HG03097 (cell line): ENCODE data around the gene COA7.
"Not testable (repeated sequence)": the region's sequence is repeated elsewhere in the genome, so short reads cannot be mapped to it uniquely, and the experiment has no call there.

Experiments
- ATAC-seq: cut with Tn5 transposase; IDR thresholded peaks from one replicate; pipeline ENCODE4 v1.9.1; 2021; ENCODE audit not compliant: unreplicated experiment, low FRiP score

COA7 gene

DNA sequence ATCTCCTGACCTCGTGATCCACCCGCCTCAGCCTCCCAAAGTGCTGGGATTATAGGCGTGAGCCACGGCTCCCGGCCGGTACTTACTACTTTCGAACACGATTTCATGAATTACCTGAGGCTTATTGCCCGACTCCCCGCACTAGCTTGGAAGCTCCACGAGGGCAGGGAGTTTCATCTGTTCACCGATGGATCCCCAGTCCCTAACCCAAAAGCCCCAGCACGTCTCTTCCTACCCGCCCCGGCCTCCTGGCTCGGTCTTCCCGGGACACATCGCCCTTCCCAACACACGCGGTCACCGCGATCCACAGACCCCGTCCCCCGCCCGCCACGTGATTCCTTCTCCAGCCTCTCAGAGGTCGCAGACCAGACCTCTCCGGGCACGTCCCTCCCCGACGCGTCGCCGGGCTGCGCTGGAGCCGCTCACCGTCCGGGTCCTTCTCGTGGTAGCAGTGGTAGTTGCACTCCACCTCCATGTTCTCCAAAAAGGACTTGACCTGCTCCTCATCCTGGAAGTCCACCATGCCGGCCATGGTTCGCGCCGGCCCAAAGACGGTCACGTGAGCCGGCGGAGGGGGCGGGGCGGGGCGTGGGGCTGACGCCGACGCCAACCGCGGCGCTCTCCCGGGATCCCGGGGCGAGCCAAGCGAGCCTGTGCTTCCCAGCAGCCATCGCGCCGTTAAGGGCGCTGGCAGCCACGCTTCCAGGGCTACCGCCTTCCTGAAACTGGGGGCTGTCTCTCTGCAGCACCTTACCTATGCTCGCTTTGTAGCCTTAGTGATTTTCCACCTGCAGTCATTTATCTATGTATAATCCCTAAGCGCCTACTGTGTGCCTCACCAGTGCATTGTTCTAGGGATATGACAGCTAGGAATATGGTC lies at the start of gene COA7:
Gene COA7 (minus strand): TSS at position 553 of the 880 bp plus-strand sequence. CDS start 21 bp downstream, at position 532.
- peak; percentile 46 for ATAC-seq

DNA sequence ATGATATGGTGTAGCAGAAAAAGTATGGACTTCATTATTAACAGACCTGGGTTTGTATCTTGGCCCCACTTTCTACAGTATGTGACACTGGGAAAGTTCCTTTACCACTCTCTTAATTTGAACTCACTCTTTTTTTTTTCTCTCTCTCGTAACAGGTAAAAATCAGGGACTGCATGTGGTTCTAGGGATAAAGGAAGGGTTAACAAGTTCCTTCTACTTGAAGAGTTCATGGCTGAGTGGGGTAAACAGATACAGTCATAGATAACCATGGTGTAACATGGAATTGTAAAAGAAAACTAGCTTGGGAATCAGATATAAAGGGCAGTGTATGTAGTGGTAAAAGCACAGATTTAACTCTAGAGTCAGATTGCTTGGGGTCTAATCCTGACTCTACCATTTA lies 49.3 kb upstream of the COA7 start:
- no peak for ATAC-seq

DNA sequence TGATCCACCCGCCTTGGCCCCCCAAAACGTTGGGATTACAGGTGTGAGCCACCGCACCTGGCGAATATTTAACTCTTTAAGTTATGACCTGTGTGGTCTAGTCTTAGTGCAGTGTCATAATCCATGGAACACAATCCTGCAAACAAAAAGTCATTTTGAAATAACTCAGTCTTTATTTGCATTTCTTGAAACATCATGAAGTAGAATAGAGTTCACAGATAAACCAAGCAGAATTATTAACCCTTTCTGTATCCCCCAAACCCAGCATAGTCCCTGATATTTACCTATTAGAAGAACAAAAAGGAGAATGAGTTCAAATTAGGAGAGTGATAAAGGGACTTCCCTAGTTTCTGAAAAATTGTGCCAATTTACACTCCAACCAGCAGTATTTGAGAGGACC lies 48.0 kb upstream of the COA7 start:
- ATAC-seq, result no peak

DNA sequence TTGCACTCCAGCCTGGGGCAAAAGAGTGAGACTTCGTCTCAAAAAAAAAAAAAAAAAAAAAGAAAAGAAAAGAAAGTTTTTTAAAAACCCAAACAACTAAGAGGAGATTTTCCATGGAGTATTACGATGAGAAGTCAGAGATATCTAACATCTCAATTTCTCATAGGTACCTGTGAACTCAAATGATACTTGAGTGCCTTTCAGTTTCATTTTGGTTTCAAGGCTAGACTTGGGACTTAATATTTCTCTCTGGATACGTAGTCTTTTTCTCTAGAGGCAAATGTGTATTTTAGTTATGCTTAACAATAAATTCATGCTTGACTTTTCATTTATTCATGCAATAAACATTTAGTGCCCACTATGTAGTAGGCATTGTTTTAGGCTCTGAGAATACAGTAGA lies 43.1 kb upstream of the COA7 start:
- no peak for ATAC-seq

DNA sequence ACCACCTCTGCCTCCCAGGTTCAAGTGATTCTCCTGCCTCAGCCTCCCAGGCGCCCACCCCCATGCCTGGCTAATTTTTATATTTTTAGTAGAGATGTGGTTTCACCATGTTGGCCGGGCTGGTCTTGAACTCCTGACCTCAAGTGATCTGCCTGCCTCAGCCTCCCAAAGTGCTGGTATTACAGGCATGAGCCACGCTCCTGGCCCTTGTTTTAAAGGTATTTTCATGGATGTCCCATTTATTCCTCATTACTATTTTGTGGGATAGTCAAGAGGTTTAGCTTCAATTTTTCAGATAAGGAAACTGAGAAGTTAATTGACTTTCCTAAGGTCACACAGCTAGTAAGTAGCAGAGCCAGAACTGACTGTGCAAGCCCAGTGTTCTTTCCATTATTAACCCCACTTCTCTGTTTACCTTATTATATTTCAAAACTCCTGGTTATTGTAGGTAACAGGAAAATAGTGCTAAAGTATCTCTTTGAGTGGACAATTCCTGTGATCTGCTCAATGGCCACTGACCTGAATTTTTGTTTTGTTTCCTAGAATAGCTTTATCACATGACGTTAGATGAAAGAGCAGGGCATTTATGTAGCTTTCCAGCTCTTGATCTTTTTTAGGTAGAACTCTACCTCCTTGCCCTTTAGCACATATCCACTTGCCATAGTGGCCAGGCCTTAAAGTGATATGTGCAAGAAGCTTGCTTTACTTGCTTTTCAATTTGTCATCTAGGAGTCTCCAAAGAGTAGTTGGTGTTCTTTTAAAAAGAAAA lies 41.7 kb upstream of the COA7 start:
- no peak for ATAC-seq

DNA sequence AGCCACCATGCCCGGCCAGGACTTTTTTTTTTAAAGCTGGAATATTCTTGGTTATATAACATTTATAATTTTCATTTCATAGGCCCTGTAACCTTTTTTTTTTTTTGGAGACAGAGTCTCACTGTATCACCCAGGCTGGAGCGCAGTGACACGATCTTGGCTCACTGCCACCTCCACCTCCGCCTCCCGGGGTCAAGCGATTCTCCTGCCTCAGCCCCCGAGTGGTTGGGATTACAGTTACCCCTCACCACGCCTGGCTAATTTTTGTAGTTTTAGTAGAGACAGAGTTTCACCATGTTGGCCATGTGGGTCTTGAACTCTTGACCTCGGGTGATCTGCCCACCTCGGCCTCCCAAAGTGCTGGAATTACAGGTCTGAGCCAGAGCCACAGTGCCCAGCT lies 40.7 kb upstream of the COA7 start:
- no peak for ATAC-seq

DNA sequence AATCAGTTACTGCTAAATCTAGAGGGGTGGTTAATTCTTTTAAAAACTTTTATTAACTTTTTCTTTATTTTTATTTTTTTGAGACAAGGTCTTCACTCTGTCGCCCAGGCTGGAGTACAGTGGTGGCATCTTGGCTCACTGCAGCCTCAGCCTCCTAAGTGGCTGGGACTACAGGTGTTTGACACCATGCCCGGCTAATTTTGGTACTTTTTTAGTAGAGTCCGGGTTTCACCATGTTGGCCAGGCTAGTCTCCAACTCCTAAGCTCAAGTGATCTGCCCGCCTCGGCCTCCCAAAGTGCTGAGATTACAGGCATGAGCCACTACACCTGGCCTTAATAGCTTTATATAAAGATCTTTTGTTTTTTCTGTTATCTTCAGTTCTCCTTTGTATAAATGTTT lies 40.0 kb upstream of the COA7 start:
- no peak for ATAC-seq

DNA sequence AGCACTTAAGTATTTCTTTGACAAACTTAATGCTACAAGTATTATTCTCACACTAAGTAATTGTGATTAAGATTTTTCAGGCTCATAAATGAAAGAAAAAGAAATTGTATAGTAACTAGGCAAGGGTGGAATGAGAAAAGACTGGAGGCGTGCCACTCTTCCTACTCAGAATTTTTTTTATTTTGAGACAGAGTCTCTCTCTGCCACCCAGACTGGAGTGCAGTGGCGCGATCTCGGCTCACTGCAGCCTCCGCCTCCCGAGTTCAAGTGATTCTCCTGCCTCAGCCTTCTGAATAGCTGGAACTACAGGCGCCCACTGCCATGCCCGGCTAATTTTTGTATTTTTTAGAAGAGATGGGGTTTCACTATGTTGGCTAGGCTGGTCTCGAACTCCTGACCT lies 37.2 kb upstream of the COA7 start:
- not testable (repeated sequence) for ATAC-seq

DNA sequence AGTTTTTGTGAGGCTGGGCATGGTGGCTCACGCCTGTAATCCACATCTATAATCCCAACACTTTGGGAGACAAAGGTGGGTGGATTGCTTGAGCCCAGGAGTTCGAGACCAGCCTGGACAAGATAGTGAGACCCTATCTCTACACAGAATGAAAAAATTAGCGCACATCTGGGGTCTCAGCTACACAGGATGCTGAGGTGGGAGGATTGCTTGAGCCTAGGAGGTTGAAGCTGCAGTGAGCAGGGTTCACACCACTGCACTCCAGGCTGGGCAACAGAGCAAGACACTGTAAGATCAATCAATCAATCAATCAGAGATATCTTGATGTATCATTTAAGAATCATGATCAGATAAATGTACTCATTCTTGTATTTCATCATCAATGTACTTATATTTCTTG lies 35.2 kb upstream of the COA7 start:
- ATAC-seq, result no peak

DNA sequence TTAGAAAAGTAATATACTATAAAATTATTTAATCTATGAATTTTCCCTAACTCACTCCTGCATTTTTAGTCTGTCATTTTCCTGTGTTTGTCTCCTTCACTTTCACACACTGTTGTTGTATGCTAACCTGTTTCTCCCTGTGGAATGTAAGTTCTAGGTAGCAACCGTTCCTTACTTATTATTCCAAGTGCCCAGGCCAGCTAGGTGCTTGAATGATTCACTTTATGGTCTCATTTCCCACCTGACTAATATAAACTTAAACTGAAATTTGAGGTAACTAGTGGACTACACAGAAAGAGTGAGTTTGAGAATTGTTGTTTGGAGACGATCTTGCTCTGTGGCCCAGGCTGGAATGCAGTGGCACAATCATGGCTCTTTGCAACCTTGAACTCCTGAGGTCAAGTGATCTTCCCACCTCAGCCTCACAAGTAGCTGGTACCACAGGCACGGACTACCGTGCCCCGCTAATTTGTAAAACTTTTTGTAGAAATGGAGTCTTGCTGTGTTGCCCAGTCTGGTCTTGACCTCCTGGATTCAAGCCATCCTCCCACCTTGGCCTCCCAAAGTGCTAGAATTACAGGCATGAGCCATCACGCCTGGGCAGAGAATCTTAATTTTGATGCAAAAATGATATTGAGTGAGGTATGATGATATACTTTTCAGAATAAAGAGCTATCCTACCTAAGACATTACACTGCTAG lies 30.0 kb upstream of the COA7 start:
- no peak for ATAC-seq

DNA sequence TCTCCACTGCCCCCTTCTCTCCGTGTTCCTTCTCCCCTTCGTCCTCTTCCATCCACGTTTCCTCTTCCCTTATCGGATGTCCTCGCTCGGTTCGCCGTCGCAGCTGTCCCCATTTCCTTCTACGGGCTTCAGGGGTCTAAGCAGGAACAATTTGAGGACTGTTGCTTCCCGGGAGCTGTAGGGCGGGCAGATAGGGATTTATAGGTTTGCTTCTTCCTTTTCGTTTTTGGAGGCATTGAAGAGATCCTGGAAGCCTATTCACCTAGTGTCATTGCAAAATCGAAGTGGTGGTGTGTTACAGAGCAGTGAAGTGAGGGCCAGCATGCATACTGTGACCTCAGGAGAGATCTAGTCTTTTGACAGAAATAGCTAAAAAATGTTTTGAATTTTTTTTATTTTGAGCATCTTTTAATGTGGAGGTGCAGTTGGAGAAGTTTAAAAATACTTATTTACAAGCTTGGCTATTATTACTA lies 29.0 kb upstream of the COA7 start:
- ATAC-seq, result no peak

DNA sequence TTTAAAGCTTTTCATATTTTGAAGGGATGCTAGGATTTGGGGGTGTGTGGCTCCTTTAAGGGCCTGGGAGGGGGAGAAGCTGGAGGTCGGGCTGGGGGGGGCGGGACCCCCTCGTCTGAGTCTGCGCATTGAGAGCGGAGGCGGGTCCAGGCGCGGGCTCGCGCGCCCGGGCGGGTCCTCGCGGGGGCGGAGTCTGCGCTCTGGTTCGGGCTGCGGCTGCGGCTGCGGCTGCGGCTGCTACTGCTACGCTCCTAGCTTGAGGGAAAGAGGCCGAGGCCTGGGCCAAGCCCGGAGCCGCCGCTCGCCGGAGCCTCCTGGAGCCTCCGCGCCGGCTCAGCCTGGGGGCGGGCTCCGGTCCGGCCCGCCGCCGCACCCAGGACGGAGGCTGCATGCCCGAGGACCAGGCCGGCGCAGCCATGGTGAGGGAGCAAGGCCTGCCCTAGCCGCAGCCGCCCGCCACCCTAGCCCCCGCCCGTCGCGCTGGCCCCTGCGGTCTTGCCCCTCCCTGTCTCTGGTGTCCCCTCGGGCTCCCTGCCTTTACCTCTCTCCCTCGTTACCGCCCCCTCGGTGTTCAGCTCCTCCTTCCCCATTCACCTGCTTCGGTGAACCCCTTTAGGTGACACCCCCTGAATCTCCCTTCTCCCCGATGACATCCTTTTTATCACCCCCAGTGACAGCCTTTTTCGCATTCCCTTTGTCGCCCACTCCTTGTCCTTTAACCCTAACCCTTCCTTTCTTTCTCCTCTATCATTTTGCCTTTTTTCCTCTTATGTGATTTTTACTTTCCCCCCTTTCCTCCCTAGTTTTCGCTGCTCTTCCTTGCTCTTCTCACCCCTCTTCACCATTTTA lies 28.3 kb upstream of the COA7 start, which contains the start of gene ZYG11B:
Gene ZYG11B (plus strand): TSS at position 189 of the 849 bp plus-strand sequence. CDS start 201 bp downstream, at position 390.
- ATAC-seq, result peak; percentile 82

DNA sequence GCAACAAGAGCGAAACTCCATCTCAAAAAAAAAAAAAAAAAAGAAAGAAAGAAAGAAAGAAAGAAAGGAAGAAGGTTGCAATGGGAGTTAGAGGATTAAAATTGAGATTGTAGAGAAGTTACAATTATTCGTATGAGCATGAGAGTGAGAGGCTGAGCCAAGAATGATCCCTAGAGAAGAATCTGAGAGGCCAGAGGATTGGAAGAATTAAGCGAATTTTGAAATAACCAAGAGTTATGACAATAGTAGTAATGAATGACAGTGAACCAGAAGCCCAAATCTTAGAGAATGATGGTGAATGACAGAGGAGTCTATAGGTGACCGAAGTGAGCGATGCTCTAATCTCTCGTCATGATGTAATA lies 27.7 kb upstream of the COA7 start:
- ATAC-seq, result no peak

DNA sequence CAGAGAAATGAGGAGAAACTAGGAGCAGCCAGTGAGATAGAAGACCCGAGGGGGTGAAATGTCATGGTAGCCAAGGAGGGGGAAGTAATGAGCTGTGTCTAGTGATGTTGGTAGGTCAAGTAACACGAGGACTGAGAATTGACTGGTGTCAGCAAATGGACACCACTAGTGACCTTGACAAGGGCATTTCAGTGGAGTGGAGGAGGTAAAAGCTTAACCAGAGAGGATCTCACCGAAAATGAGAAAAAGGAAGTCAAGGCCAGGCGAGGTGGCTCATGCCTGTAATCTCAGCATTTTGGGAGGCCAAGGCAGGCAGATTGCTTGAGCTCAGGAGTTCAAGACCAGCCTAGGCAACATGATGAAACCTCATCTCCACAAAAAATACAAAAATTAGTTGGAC lies 25.1 kb upstream of the COA7 start:
- ATAC-seq, result no peak

DNA sequence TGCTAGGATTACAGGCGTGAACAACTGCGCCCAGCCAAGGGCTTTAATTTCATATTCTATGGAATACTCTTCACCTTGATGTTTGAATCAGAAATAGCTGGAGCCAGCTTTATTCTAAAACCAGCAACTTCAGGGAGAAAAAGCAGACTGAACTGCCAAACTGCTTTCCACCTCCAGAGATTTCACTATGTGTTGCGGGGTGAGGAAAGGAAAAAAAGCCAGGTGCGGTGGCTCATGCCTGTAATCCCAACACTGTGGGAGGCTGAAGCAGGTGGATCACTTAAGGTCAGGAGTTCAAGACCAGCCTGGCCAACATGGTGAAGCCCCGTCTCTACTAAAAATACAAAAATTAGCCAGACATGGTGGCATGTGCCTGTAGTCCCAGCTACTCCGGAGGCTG lies 17.1 kb upstream of the COA7 start:
- ATAC-seq, result not testable (repeated sequence)

DNA sequence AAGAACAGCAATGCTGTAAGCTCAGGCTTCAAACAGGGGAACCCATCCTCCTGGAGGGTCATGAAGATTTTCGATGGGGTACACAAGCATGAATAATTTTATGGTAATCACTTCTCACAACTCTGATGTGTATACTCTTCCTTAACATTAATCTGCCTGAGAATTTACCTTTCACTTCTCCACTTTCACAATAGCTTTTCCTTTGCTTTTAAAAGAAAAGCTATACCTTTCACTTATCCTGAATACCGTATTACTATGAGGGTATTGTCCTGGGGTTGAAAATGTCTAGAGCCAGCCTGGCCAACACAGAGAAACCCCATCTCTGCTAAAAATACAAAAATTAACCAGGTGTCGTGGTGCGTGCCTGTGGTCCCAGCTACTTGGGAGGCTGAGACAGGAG lies 15.4 kb upstream of the COA7 start:
- ATAC-seq, result no peak

DNA sequence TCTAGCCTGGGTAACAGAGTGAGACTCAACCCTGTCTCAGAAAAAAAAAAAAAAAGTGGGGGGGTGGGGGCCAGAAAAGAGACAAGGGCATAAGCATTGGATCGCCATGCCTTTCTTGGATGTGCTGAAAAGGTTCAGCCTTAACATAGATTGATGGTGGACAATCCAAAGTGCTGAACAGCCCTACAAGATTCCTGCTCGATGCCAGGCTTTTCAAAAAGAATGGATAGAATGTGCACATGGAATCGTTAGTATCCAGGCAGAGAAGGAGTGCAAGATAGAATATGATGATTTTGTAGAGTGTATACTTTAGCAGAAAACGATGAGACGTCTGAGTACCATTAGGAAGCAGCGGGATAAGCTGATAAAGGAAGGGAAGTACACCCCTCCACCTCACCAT lies 10.9 kb upstream of the COA7 start:
- no peak for ATAC-seq

DNA sequence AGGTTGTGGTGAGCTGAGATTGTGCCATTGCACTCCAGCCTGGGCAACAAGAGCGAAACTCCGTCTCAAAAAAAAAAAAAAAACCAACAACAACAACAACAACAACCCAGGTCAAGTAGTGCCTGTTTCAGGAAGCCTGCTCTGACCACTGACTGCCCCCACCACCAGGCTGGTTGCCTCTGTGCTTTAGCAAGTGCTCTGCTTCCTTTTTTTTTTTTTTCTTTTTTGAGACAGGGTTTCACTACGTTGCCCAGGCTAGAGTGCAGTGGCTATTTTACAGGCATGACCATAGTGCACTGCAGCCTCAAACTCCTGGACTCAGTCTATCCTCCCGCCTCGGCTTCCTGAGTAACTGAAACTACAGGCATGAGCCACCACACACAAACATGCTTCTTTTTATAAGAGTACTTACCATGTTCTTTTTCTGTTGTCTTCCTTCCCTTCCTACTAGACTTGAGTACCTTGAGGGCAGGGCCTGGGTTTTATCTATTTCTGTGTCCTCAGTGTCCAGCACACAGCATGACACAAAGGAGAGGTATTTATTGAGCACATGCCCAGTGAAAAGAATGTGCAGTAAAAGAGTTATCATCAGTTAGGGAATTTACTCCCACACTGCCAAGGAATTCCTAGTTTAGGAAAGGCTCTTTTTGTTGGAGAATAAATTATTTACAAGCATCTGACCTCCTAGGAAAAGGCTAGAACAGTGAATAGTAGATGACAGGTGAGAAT lies 9.9 kb upstream of the COA7 start:
- ATAC-seq, result no peak
